ENCODE measurements around the gene NCBP2L. TPM values are rescaled to one million over a fixed set of nuclear protein-coding genes. Genes with fewer than 3 reads are reported as not detected.

NCBP2L gene
- total and polyA plus RNA-seq, 2 of the 8 experiments (the other 6 are each of a cell fraction or from before 2014, with no cell fraction given), result not detected

GRCh38 chrX:107760304-107761077 lies 17.0 kb upstream of the NCBP2L start:
- no peak overlapping the region for H2AFZ ChIP-seq (ENCODE audit: low read length)
- no peak overlapping the region for H3K23ac ChIP-seq (ENCODE audit: insufficient read length)
- H2BK20ac ChIP-seq (ENCODE audit: low read length), result no peak overlapping the region
- no peaks in the 10 kb centered on the region for H3K27me3 ChIP-seq (replicated peaks in 1 of 4; ENCODE audit: control insufficient read depth in 3 of 4, extremely low read depth in 1 of 4, insufficient read depth in 3 of 4, low read length in 3 of 4)
- no peaks in the 10 kb centered on the region for H3K4me1 ChIP-seq (replicated peaks in 1 of 4; ENCODE audit: control insufficient read depth in 3 of 4, insufficient read depth in 4 of 4, low read length in 3 of 4)
- POLR2A ChIA-PET (ENCODE audit: partially characterized antibody), result no interaction called here
- no peak overlapping the region for H2BK15ac ChIP-seq (ENCODE audit: low read length)
- H3K79me1 ChIP-seq (ENCODE audit: low read depth, low read length), result no peaks in the 10 kb centered on the region
- no peak overlapping the region for H2BK12ac ChIP-seq (ENCODE audit: low read depth, low read length)
- H3K4ac ChIP-seq (replicated peaks; ENCODE audit: insufficient read length, low read depth, low read length), result no peak overlapping the region
- H3K4me2 ChIP-seq (ENCODE audit: insufficient read depth in 1 of 2, low read depth in 2 of 2, low read length in 2 of 2), result no peak overlapping the region
- no peaks in the 10 kb centered on the region for H4K20me1 ChIP-seq (replicated peaks in 1 of 2; ENCODE audit: control insufficient read depth in 1 of 2, insufficient read depth in 2 of 2, low read length in 2 of 2)
- no peak overlapping the region for H3K14ac ChIP-seq (ENCODE audit: insufficient read length)
- H3K9ac ChIP-seq (replicated peaks in 1 of 4; ENCODE audit: extremely low read depth in 1 of 4, low read depth in 3 of 4, low read length in 3 of 4), result no peak overlapping the region
- no peak overlapping the region for H2BK120ac ChIP-seq (replicated peaks; ENCODE audit: low read depth, low read length)
- no peaks in the 10 kb centered on the region for H3K23me2 ChIP-seq (ENCODE audit: low read depth, low read length)
- H4K8ac ChIP-seq (ENCODE audit: extremely low read depth, insufficient read depth, low read length), result no peak overlapping the region
- no peak overlapping the region for H3K4me3 ChIP-seq (ENCODE audit: extremely low read depth in 1 of 4, insufficient read depth in 2 of 4, low read depth in 3 of 4, low read length in 4 of 4)
- H3K56ac ChIP-seq (replicated peaks; ENCODE audit: insufficient read length, low read depth, low read length), result no peak overlapping the region
- FAIRE-seq (no peak), DNase-seq (ENCODE audit: low read depth in 1 of 2, low spot score in 2 of 2) (no peak)
- no peak overlapping the region for H2BK5ac ChIP-seq (ENCODE audit: low read depth, low read length)
- no peaks in the 10 kb centered on the region for H3K79me2 ChIP-seq (ENCODE audit: control insufficient read depth in 1 of 2, insufficient read depth in 2 of 2, low read length in 2 of 2)
- H3K9me3 ChIP-seq (ENCODE audit: insufficient read depth in 2 of 2, low read depth in 1 of 2, low read length in 1 of 2), result no peaks in the 10 kb centered on the region
- H3K36me3 ChIP-seq (ENCODE audit: control insufficient read depth in 2 of 4, insufficient read depth in 4 of 4, low read length in 3 of 4), result no peaks in the 10 kb centered on the region
- no peak overlapping the region for H4K5ac ChIP-seq (ENCODE audit: insufficient read length, low read depth, low read length)
- WGBS, 2 experiments (ENCODE audit: extremely low coverage in 1 of 2, insufficient coverage in 1 of 2, insufficient read length in 1 of 2, insufficient replicate concordance in 2 of 2, low coverage in 1 of 2, low lambda C conversion rate in 2 of 2, missing lambda C conversion rate in 1 of 2), result 89% methylated on average over 5 of the region's 5 CpGs; no CpG with 5 or more reads in 1 of the 2 experiments
- CTCF ChIA-PET (ENCODE audit: partially characterized antibody), result interaction anchor here (0.9 to 2.0 kb wide), 3 partner anchors 8 to 10 kb away, joined by 3 to 6 read pairs (median 4); no protein-coding TSS in a partner anchor
- no peak overlapping the region for H3K27ac ChIP-seq (ENCODE audit: low read depth, low read length)
- no peak overlapping the region for H4K91ac ChIP-seq (replicated peaks; ENCODE audit: insufficient read length, low read length)
- H3K18ac ChIP-seq (ENCODE audit: extremely low read depth, low read length), result no peak overlapping the region
- no peak overlapping the region for H2AK5ac ChIP-seq (ENCODE audit: low read depth, low read length)
- TF ChIP-seq HDAC6 (IDR thresholded peaks at IDR 0.05; ENCODE audit: low read depth, low read length), result no peak
- TF ChIP-seq TAF7 (optimal IDR thresholded peaks at IDR 0.05; ENCODE audit: borderline replicate concordance, low read depth, low read length), result no peak
- TF ChIP-seq CHD2 (IDR thresholded peaks at IDR 0.05; ENCODE audit: low read length), result no peak
- TF ChIP-seq NRF1 (IDR thresholded peaks at IDR 0.05; ENCODE audit: low read depth, low read length), result no peak
- TF ChIP-seq TCF12 (IDR thresholded peaks at IDR 0.05; ENCODE audit: low read depth, low read length), result no peak
- no peak for TF ChIP-seq SIX5 (IDR thresholded peaks at IDR 0.05; ENCODE audit: low read depth, low read length)
- no peak for TF ChIP-seq TBP (IDR thresholded peaks at IDR 0.05; ENCODE audit: low read depth, low read length)
- no peak for TF ChIP-seq SP2 (IDR thresholded peaks at IDR 0.05; ENCODE audit: low read length)
- TF ChIP-seq PHF8 (conservative IDR thresholded peaks at IDR 0.05; ENCODE audit: low read depth, low read length), result no peak
- no peak for TF ChIP-seq KDM1A (IDR thresholded peaks at IDR 0.05; ENCODE audit: borderline replicate concordance, low read length)
- no peak for TF ChIP-seq EZH2 (IDR thresholded peaks at IDR 0.05; ENCODE audit: low read depth, low read length, severe bottlenecking)
- no peak for TF ChIP-seq E2F6 (IDR thresholded peaks at IDR 0.05)
- no peak for TF ChIP-seq SUZ12 (IDR thresholded peaks at IDR 0.05; ENCODE audit: low read length)
